Measurements from ENCODE around the gene DUSP22. TPM values are rescaled to one million over a fixed set of nuclear protein-coding genes. Genes with fewer than 3 reads are reported as not detected.

DUSP22 gene
- total RNA-seq, 1 experiment from 2014 or later: 19.2 TPM

DNA sequence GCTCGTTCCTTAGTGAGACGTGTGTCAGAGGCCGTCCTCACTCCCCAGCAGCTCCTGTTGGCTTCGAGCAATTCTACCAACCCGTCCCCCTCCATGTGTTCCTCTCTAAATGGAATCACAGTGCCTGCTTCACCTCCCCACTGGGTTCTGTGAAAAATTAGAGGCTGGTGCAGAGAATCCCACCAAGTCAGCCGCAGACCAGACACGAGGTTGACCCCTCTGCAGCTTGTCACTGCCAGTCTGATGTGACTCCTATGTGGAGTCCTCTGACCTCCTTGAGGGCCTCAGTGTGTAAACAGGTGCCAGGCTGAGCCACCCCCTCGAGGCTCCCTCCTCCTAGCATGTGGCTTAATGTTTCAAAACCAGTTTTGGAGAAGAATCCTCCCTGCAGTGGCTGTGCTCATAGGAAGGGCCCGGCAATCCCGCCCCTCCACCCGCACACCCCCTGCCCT, 86.7 kb downstream of the DUSP22 start:
- no TSS peak for BruUV-seq (replicated peaks)

More for the DNA sequence above, 86.7 kb downstream of the DUSP22 start:
- no peak for ATAC-seq
- Histone ChIP-seq H2AFZ (ENCODE audit: low read depth, low read length, poor library complexity, severe bottlenecking) (no peak overlapping the region), H3K9ac (ENCODE audit: low read length) (no peak overlapping the region), H3K4me3 (replicated peaks in 1 of 2; ENCODE audit: low read depth in 1 of 2, low read length in 2 of 2) (no peak overlapping the region), H3K4me1 (ENCODE audit: control insufficient read depth in 1 of 2, insufficient read depth in 2 of 2, low read length in 2 of 2) (no peaks in the 10 kb centered on the region), H3K79me2 (ENCODE audit: insufficient read depth, low read length) (no peaks in the 10 kb centered on the region), H3K27ac (ENCODE audit: low read depth, low read length) (no peak overlapping the region), H3K4me2 (ENCODE audit: low read length) (no peak overlapping the region), H3K9me3 (ENCODE audit: control insufficient read depth in 1 of 2, insufficient read depth in 1 of 2, low read depth in 1 of 2, low read length in 2 of 2) (peaks cover 0 to 4% of the 10 kb centered on the region in 2 experiments; a peak in 2 of 4 replicates), H4K20me1 (ENCODE audit: insufficient read depth) (no peaks in the 10 kb centered on the region), H3K36me3 (ENCODE audit: control insufficient read depth in 1 of 2, insufficient read depth in 2 of 2, low read length in 2 of 2) (no peaks in the 10 kb centered on the region), H3K9me2 (ENCODE audit: insufficient read depth) (no peaks in the 10 kb centered on the region), H3K27me3 (ENCODE audit: insufficient read depth, low read length) (no peaks in the 10 kb centered on the region)
- POLR2A ChIA-PET: no interaction called here
- intact Hi-C loops (cut with micrococcal nuclease): loop anchor here (2.0 kb wide), 1 partner anchor 58 kb away; no protein-coding TSS in a partner anchor
- CTCF ChIA-PET: no interaction called here
- no peak for TF ChIP-seq JUND (IDR thresholded peaks at IDR 0.05)
- TF ChIP-seq POLR2A (IDR thresholded peaks at IDR 0.05; ENCODE audit: borderline replicate concordance, extremely low read depth, insufficient read depth, insufficient read length): no peak
- TF ChIP-seq RAD21 (IDR thresholded peaks at IDR 0.05; ENCODE audit: low read depth): no peak
- TF ChIP-seq, protein P1, sequence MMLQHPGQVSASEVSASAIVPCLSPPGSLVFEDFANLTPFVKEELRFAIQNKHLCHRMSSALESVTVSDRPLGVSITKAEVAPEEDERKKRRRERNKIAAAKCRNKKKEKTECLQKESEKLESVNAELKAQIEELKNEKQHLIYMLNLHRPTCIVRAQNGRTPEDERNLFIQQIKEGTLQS (IDR thresholded peaks at IDR 0.05): no peak
- no peak for TF ChIP-seq ZFX (IDR thresholded peaks at IDR 0.05)
- no peak for TF ChIP-seq SIN3A (IDR thresholded peaks at IDR 0.05; ENCODE audit: low read depth)
- TF ChIP-seq TCF7L2 (IDR thresholded peaks at IDR 0.05; ENCODE audit: borderline replicate concordance, extremely low read depth, insufficient read depth, insufficient read length): no peak
- no peak for TF ChIP-seq ZNF274 (IDR thresholded peaks at IDR 0.05; ENCODE audit: low read depth, low read length)
- no peak for TF ChIP-seq EZH2 (IDR thresholded peaks at IDR 0.05)
- no peak for TF ChIP-seq EZH2phosphoT487 (IDR thresholded peaks at IDR 0.05; ENCODE audit: borderline replicate concordance)
- no peak for TF ChIP-seq CEBPB (IDR thresholded peaks at IDR 0.05; ENCODE audit: low read depth)
- no peak for TF ChIP-seq FOSL1 (IDR thresholded peaks at IDR 0.05; ENCODE audit: low read depth)
- TF ChIP-seq SP1 (IDR thresholded peaks at IDR 0.05; ENCODE audit: low read depth): no peak
- TF ChIP-seq, protein P2, sequence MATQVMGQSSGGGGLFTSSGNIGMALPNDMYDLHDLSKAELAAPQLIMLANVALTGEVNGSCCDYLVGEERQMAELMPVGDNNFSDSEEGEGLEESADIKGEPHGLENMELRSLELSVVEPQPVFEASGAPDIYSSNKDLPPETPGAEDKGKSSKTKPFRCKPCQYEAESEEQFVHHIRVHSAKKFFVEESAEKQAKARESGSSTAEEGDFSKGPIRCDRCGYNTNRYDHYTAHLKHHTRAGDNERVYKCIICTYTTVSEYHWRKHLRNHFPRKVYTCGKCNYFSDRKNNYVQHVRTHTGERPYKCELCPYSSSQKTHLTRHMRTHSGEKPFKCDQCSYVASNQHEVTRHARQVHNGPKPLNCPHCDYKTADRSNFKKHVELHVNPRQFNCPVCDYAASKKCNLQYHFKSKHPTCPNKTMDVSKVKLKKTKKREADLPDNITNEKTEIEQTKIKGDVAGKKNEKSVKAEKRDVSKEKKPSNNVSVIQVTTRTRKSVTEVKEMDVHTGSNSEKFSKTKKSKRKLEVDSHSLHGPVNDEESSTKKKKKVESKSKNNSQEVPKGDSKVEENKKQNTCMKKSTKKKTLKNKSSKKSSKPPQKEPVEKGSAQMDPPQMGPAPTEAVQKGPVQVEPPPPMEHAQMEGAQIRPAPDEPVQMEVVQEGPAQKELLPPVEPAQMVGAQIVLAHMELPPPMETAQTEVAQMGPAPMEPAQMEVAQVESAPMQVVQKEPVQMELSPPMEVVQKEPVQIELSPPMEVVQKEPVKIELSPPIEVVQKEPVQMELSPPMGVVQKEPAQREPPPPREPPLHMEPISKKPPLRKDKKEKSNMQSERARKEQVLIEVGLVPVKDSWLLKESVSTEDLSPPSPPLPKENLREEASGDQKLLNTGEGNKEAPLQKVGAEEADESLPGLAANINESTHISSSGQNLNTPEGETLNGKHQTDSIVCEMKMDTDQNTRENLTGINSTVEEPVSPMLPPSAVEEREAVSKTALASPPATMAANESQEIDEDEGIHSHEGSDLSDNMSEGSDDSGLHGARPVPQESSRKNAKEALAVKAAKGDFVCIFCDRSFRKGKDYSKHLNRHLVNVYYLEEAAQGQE (IDR thresholded peaks at IDR 0.05; ENCODE audit: low read depth): no peak
- TF ChIP-seq SRF (IDR thresholded peaks at IDR 0.05; ENCODE audit: low read depth): no peak
- no peak for TF ChIP-seq CBX3 (IDR thresholded peaks at IDR 0.05; ENCODE audit: low read depth)
- TF ChIP-seq, protein P3, sequence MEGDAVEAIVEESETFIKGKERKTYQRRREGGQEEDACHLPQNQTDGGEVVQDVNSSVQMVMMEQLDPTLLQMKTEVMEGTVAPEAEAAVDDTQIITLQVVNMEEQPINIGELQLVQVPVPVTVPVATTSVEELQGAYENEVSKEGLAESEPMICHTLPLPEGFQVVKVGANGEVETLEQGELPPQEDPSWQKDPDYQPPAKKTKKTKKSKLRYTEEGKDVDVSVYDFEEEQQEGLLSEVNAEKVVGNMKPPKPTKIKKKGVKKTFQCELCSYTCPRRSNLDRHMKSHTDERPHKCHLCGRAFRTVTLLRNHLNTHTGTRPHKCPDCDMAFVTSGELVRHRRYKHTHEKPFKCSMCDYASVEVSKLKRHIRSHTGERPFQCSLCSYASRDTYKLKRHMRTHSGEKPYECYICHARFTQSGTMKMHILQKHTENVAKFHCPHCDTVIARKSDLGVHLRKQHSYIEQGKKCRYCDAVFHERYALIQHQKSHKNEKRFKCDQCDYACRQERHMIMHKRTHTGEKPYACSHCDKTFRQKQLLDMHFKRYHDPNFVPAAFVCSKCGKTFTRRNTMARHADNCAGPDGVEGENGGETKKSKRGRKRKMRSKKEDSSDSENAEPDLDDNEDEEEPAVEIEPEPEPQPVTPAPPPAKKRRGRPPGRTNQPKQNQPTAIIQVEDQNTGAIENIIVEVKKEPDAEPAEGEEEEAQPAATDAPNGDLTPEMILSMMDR (IDR thresholded peaks at IDR 0.05 in 2 of 3, conservative IDR thresholded peaks at IDR 0.05 in 1 of 3; ENCODE audit: borderline replicate concordance in 1 of 3, insufficient read depth in 1 of 3, low read depth in 2 of 3, low read length in 2 of 3): no peak
- TF ChIP-seq, protein P4, sequence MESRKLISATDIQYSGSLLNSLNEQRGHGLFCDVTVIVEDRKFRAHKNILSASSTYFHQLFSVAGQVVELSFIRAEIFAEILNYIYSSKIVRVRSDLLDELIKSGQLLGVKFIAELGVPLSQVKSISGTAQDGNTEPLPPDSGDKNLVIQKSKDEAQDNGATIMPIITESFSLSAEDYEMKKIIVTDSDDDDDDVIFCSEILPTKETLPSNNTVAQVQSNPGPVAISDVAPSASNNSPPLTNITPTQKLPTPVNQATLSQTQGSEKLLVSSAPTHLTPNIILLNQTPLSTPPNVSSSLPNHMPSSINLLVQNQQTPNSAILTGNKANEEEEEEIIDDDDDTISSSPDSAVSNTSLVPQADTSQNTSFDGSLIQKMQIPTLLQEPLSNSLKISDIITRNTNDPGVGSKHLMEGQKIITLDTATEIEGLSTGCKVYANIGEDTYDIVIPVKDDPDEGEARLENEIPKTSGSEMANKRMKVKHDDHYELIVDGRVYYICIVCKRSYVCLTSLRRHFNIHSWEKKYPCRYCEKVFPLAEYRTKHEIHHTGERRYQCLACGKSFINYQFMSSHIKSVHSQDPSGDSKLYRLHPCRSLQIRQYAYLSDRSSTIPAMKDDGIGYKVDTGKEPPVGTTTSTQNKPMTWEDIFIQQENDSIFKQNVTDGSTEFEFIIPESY (IDR thresholded peaks at IDR 0.05; ENCODE audit: extremely low read depth, insufficient replicate concordance, low read length): no peak
- no peak for TF ChIP-seq POLR2AphosphoS5 (IDR thresholded peaks at IDR 0.05; ENCODE audit: low read depth, low read length)
- no peak for TF ChIP-seq YY1 (IDR thresholded peaks at IDR 0.05; ENCODE audit: extremely low read depth, insufficient replicate concordance, low read depth, low read length)
- no peak for DNase-seq (ENCODE audit: low read depth, low spot score)
- RAD21 ChIA-PET (ENCODE audit: low non-redundant PET in 1 of 2, low total read pairs in 2 of 2, uncharacterized antibody in 2 of 2, unreplicated experiment in 2 of 2): no interaction called here
